Subcutaneous adipose tissue (tissue), 4 donors: ENCODE measurements around the gene ASIC3. TPM values are rescaled to one million over a fixed set of nuclear protein-coding genes. Genes with fewer than 3 reads are reported as not detected.

ENCODE experiments used
- total RNA-seq, 4 donors: library from RNA; depleted of rRNA; stranded (reverse); fragments of >200 nt; gene quantifications; one replicate each; pipeline ENCODE4 v1.1.0, GENCODE V29; 2016
- TF ChIP-seq, protein P1 (sequence below): fragments of 450-650 bp; IDR thresholded peaks from one replicate; pipeline ENCODE4 v1.5.1; 2016; ENCODE audit warnings: low read depth, mild to moderate bottlenecking, control low read depth, antibody characterized with exemption, moderate library complexity

Gene ASIC3
- total RNA-seq, 4 donors from 2014 or later = 0.34 to 1.1 (median 0.44) TPM; not detected in 1

- TF ChIP-seq, protein P1, sequence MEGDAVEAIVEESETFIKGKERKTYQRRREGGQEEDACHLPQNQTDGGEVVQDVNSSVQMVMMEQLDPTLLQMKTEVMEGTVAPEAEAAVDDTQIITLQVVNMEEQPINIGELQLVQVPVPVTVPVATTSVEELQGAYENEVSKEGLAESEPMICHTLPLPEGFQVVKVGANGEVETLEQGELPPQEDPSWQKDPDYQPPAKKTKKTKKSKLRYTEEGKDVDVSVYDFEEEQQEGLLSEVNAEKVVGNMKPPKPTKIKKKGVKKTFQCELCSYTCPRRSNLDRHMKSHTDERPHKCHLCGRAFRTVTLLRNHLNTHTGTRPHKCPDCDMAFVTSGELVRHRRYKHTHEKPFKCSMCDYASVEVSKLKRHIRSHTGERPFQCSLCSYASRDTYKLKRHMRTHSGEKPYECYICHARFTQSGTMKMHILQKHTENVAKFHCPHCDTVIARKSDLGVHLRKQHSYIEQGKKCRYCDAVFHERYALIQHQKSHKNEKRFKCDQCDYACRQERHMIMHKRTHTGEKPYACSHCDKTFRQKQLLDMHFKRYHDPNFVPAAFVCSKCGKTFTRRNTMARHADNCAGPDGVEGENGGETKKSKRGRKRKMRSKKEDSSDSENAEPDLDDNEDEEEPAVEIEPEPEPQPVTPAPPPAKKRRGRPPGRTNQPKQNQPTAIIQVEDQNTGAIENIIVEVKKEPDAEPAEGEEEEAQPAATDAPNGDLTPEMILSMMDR = no peak
These were observed 41.6 kb upstream of the ASIC3 start for GRCh38 chr7:151006590-151007300.

DNA sequence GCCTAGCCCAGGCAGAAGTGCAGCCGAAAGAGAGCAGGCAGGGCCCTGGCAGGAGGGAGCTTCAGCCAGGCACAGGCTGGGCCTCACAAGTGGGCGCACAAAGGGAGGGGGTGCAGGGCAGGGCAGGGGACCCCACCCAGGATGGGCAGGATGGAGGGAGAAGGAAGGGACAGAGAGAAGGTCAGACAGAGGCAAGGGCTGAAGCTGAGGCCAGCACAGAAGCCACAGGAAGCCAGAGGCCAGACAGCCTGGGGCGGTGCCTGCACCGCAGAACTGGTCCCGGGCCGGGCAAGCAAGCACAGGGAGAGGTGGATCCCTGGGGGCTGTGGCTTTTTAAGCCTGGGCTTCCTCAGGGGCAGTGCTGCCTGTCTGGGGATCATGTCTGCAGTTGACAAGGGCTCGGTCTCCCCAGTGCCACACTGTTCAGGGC, 40.8 kb upstream of the ASIC3 start:
- TF ChIP-seq, protein P1 = no peak

GRCh38 chr7:151008143-151008510, 40.2 kb upstream of the ASIC3 start:
- TF ChIP-seq, protein P1 = no peak

DNA sequence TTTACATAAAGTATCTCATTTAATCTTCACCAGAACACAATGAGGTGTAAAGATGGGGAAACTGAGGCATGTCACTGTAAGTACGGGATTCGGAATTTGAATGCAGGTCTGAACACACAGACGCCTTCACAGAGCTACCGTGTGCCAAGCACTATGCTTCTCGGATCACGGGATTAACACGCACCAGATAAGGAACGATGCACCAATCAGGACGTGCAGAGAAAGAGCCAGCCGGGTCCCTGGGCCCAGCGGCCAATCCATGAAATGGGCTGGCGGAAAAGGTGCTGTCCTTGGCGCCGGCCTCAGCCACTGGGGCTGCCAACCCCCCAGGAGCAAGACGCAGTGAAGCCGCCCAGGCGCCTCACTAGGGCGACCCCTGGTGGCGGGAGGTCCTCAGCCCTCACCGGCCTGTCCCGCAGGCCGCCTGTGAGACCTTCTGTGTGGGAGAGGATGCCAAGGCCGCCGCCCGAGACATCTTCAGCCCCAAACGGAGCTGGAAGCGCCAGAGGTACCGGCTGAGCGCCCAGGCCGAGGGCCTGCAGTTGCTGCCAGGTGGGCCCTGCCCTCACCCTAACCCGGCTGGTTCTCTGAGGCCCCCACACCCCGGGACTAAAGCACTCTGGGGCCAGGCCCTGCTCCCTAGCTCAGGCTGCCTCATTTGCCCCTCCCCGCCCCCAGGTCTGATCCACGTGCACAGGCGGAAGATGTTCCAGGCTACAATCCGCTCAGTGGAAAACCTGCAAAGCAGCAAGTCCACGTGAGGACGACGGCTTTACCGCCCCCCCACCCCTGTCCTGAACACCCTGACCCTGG, 39.6 kb upstream of the ASIC3 start:
- TF ChIP-seq, protein P1 = no peak

GRCh38 chr7:151009327-151010036, 38.8 kb upstream of the ASIC3 start:
- TF ChIP-seq, protein P1 = no peak

DNA sequence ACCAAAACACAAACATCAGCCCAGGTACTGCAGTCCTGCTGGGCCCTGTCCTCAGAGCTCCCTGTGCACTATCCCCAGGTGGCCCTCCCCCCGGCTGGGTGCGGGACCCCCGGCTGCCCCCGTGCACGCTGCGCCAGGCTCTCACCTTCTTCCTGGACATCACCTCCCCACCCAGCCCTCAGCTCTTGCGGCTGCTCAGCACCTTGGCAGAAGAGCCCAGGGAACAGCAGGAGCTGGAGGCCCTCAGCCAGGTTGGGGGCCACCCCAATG, 38.4 kb upstream of the ASIC3 start:
- TF ChIP-seq, protein P1 = no peak

GRCh38 chr7:151010307-151011096, 37.8 kb upstream of the ASIC3 start:
- TF ChIP-seq, protein P1 = no peak
